GM12874 (cell line): ENCODE results near the gene EXOC3L4.

Experiments used
- TF ChIP-seq, protein P1 (sequence below): IDR thresholded peaks from 2 replicates; pipeline ENCODE4 v1.5.1; 2011; ENCODE audit warnings: low read depth, mild to moderate bottlenecking, control low read depth, low read length, moderate library complexity; ENCODE audit not compliant: insufficient read depth

EXOC3L4 gene

DNA sequence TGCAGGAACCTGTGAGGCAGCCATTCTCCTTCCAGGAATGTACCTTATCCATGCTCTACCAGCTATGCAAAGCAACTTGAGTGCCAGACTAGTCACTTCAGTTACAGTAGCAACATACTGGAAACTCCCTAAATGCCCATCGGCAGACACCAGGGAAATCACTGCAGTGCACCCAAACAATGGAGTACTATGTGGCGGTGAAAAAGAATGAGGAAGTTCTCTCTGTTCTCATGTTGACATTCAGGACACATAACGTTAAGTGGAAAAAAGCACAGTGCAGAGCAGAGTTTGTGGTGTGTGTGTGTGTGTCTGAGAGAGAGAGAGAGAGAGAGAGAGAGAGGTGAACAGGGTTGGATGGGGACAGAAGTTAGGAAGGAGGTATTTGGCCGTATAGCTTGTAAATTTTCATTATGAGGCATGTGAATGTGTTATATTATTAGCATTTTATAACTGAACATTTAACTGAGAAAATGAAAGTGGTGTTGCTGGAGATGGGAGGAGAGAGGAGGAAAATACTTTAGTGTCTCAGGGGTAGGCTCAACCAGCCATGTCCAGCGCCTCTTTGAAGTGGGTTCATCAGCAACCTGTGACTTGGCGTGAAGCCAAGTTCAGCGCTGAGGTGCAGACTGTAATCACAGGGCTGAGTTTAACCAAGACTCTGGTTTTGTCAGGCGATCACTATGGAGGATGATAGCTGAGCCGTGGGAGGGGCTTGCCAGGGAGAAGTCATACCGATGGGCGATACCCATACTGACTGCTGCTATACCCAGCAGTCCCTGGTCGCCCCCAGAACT is 46.0 kb downstream of the EXOC3L4 start:
- TF ChIP-seq, protein P1, sequence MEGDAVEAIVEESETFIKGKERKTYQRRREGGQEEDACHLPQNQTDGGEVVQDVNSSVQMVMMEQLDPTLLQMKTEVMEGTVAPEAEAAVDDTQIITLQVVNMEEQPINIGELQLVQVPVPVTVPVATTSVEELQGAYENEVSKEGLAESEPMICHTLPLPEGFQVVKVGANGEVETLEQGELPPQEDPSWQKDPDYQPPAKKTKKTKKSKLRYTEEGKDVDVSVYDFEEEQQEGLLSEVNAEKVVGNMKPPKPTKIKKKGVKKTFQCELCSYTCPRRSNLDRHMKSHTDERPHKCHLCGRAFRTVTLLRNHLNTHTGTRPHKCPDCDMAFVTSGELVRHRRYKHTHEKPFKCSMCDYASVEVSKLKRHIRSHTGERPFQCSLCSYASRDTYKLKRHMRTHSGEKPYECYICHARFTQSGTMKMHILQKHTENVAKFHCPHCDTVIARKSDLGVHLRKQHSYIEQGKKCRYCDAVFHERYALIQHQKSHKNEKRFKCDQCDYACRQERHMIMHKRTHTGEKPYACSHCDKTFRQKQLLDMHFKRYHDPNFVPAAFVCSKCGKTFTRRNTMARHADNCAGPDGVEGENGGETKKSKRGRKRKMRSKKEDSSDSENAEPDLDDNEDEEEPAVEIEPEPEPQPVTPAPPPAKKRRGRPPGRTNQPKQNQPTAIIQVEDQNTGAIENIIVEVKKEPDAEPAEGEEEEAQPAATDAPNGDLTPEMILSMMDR: no peak

DNA sequence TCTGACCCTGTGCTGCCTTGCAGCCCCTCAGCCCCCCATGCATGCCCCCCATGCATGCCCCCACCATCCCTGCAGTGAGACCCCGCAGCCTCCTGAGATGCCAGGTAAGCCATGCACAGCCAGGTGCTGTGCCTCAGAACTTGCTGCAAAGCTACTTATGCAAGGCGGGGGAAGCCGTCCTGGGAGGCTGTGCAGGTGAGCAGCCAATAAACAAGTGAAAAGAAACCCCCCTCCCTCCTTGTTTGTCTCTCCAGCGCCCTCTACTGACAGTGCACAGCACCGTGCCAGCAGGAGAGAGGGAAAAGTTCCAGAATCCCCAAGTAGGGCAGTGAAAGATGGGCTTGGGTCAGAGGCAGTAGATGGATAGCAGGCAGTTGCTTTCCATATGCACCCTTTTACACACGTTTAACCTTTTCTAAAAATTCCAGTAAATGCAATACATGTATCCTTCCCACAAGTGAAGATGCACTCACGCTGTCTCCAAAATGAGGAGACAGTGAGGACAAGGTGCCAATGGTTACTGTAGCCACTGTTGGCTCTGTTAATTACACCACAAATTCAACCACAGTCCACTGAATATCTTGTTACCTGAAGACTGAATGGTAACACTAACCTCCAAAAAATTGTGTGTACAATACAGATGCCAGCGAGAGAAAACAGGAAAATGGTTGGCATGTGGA is 46.7 kb downstream of the EXOC3L4 start:
- TF ChIP-seq, protein P1: peak; percentile 83

DNA sequence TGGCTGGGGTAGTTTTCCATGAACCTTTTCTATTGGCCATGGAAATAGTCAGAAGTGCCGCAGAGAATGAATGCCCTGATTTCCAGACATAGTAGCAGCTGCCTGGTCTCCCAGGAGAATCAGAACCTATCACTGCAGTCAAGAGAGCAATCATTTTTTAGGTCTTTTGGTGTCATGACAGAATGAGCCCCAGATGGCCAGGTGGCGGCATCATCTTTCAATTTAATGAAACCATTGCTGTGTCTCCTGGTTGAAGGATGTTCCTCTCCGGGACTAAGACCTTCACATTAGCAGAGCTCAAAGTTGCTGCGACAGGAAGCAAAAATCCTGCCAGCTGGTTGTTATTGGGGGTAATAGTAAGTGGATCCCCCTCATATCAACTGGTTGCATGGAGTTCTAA is 47.5 kb downstream of the EXOC3L4 start:
- TF ChIP-seq, protein P1: no peak

DNA sequence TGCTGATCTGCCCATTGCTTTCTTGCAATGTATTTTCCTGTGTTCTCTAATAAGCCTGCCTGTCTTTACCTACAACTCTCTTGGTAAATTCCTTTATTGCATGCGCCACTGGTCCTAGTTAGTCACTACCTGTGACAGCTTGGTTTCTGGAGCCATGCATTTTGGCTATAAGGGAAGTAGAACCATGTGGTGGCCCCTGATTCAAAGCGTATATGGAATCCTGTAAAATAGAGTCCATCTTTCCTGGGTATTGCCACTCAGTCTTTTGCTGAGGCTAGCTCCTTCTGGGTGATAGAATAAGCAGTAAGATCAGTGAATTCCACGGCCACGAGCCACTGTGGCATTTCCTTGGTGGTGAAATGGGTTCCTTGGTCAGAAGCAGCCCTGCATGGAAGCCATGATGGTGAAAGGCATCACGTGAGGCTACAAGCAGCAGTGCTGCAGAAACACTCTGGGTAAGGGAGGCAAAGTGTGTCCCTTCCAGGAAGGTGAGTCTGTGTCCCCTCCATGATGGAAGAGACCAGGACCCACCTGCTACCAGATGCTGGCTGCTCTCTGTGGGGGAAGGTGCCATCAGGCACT is 48.3 kb downstream of the EXOC3L4 start:
- TF ChIP-seq, protein P1: no peak

DNA sequence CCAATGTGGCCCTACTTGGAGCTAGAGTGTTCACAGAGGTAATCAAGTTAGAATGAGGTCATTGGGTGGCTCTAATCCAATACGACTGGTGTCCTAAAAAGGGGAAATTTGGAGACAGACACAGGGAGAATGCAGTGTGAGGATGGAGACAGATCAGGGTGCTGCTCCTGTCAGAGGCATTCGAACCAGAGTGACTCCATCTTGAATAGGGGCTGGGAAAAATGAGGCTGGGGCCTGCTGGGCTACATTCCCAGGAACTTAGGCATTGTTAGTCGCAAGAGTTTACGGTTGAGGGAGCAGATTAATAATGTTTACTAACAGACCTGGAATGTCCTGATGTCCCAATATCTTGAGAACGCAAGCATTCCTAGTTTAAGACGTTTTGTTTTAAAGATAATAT is 49.0 kb downstream of the EXOC3L4 start:
- TF ChIP-seq, protein P1: no peak

DNA sequence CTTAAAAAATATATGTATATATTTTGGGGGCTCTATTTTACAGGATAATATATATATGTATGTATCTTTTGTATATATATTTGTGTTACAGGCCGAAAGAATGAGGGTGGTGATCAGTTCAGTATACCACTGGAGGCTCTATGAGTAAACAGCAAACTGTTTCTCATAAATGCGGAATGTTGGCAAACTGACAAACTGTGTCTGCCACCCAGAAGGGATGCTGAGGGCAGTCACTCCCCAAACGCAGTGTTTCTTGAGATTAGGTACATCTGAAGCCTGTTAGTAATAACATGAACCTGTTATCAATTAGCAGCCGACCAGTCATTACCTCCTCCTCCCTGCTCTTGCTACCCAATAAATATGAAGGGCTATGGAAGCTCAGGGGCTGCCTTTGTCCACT is 49.6 kb downstream of the EXOC3L4 start:
- TF ChIP-seq, protein P1: no peak

DNA sequence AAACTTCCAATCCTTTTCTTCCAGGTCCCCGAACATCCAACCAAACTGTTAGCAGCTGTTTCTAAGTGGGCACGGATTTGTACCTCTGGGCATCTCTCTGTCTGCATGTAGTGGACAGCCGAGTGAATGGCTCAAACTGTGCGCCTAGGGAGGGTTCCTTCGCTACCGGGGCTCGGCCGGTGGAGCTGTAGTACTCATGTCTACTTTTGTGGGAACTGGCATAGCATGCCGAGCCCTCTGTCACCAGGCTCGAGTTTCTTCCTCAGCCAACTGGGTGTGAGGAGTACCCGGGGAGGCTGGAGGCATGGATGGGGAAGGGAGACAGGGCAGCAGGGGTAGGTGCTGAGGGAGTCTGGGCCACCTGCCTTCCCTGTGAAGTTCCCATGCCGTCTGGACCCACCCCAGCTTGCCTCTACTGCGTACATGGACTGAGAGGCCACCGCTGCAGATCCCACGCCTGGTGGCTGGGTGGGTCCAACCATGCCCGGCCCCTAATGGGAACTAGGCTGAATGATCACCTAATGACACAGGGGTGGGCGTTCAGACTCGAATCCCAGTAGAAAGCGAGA is 51.7 kb downstream of the EXOC3L4 start:
- TF ChIP-seq, protein P1: no peak
